ENCODE data around the gene ZBP1. TPM values are rescaled to one million over a fixed set of nuclear protein-coding genes. Genes with fewer than 3 reads are reported as not detected.

Gene ZBP1
- total RNA-seq, 4 donors from 2014 or later: 0.19 TPM; not detected in 3

DNA sequence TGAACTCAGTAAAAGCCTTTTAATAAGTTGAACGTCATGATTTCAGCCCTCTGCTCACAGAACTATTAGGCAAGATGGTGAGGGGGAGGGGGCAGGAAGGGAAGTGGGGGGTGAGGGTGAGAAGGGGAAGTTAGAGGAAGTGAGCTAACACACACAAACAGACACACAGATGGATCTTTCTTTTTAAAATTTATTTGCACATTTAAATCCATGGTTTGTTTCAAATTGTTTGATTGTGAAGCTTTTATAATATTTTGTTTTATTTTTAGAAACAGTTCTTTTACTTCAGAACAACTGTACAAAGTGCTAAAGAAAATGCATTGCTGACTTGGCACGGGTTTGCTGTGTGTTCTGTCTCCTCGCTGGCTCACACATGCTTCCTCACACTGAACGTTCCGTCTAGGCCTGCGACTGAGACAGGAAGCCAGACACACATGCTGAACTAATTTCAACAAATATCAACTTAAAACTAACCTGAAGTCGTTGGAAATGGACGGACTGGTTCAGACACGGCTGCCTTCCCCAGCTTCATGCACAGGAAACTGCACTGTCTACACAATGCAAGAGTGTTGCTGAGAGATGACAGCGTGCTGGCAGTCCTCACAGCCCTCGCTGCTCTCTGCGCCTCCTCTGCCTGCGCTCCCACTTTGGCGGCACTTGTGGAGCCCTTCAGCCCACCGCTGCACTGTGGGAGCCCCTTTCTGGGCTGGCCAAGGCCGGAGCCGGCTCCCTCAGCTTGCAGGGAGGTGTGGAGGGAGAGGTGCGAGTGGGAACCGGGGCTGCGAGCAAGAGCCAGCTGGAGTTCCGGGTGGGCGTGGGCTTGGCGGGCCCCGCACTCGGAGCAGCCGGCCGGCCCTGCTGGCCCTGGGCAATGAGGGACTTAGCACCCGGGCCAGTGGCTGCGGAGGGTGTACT is 8.1 kb upstream of the ZBP1 start:
- intact Hi-C loops (cut with DNase I; ENCODE audit: low total_unique reads): no loop called here
- WGBS, 2 donors: 39 to 55% methylated on average over 22 to 26 of the region's 29 CpGs
- DNase-seq (ENCODE audit: low spot score in 2 of 2): peak; percentile 58 to 87
- TF ChIP-seq, protein P1, sequence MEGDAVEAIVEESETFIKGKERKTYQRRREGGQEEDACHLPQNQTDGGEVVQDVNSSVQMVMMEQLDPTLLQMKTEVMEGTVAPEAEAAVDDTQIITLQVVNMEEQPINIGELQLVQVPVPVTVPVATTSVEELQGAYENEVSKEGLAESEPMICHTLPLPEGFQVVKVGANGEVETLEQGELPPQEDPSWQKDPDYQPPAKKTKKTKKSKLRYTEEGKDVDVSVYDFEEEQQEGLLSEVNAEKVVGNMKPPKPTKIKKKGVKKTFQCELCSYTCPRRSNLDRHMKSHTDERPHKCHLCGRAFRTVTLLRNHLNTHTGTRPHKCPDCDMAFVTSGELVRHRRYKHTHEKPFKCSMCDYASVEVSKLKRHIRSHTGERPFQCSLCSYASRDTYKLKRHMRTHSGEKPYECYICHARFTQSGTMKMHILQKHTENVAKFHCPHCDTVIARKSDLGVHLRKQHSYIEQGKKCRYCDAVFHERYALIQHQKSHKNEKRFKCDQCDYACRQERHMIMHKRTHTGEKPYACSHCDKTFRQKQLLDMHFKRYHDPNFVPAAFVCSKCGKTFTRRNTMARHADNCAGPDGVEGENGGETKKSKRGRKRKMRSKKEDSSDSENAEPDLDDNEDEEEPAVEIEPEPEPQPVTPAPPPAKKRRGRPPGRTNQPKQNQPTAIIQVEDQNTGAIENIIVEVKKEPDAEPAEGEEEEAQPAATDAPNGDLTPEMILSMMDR (IDR thresholded peaks at IDR 0.05): no peak
- TF ChIP-seq POLR2A (IDR thresholded peaks at IDR 0.05): no peak
- H3K4me3 ChIP-seq (ENCODE audit: low read depth, poor library complexity, severe bottlenecking): no peak overlapping the region

GRCh38 chr20:57627339-57627738 is 7.1 kb upstream of the ZBP1 start:
- TF ChIP-seq POLR2A (IDR thresholded peaks at IDR 0.05): no peak
- TF ChIP-seq, protein P1 (IDR thresholded peaks at IDR 0.05): no peak
- no peak overlapping the region for H3K4me3 ChIP-seq (ENCODE audit: low read depth, poor library complexity, severe bottlenecking)
- DNase-seq (ENCODE audit: low spot score in 2 of 2): peak in 1 of 2 donors; percentile 61
- WGBS, 2 donors: 96 to 100% methylated on average over 2 of the region's 2 CpGs
- intact Hi-C loops (cut with DNase I; ENCODE audit: low total_unique reads): no loop called here

DNA sequence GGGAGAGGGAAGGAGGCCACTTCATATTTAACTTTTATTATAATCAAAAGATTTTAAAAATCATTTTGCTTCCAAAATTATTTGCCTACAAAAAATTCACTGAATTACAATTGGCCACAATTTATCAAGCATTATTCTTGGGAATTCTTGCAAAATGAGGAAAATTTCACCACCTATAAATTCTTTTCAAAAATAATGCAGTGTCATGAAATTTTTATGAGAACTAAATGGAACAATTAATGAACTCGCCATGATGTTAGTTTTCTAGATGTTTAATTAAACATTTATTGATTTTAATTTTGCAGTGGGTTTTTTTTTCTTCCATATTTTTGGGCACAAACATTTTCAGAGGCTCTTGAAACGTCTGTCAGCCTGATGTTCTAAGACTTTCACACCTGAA is 5.8 kb upstream of the ZBP1 start:
- no peak overlapping the region for H3K4me3 ChIP-seq (ENCODE audit: low read depth, poor library complexity, severe bottlenecking)
- TF ChIP-seq, protein P1 (IDR thresholded peaks at IDR 0.05): no peak
- TF ChIP-seq POLR2A (IDR thresholded peaks at IDR 0.05): no peak
- intact Hi-C loops (cut with DNase I; ENCODE audit: low total_unique reads): no loop called here
- WGBS, 2 donors: 85 to 90% methylated on average over 2 of the region's 2 CpGs
- DNase-seq (ENCODE audit: low spot score in 2 of 2): no peak

DNA sequence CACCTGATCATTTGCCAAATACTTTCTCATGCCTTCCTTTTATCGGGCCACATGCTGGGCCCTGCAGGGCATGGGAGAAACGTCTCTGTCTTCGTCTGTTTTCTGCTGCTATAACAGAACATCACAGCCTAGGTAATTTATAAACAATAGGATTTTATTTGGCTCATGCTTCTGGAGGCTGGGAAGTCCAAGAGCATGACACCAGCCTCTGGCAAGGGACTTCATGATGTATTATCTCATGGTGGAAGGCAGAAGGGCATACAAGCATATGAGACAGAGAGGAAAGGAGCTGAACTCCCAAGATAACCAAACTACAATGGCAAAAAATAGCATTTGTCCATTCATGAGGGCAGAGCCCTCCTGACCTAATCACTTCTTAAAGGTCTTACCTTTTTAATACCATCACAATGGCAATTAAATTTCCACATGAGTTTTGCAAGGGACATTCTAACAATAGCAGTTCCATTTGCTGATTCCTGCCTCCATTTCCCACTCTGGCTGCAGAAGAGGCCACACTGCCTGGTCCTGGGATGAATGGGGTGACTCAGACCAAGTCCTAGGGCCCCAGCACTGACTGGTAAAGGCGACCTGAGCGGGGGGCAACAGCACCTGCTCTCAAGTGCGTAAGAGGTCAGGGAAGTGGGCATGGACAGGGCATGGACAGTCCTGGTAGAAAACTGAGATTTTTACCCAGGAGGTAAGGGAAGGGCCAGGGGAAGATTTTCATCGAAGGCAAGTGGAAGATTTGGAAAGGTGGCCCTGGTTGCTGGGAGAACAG is 5.1 kb upstream of the ZBP1 start:
- WGBS, 2 donors: 87 to 88% methylated on average over 7 of the region's 7 CpGs
- intact Hi-C loops (cut with DNase I; ENCODE audit: low total_unique reads): no loop called here

GRCh38 chr20:57624124-57624523 is 3.9 kb upstream of the ZBP1 start:
- H3K4me3 ChIP-seq (ENCODE audit: low read depth, poor library complexity, severe bottlenecking): no peak overlapping the region
- 69 to 72% methylated on average over 3 of the region's 3 CpGs for WGBS, 2 donors
- intact Hi-C loops (cut with DNase I; ENCODE audit: low total_unique reads): no loop called here
- DNase-seq (ENCODE audit: low spot score in 2 of 2): peak in 1 of 2 donors; percentile 9
- TF ChIP-seq, protein P1 (IDR thresholded peaks at IDR 0.05): no peak
- TF ChIP-seq POLR2A (IDR thresholded peaks at IDR 0.05): no peak

More for the DNA sequence above, 5.1 kb upstream of the ZBP1 start:
- DNase-seq (ENCODE audit: low spot score in 2 of 2): peak in 1 of 2 donors; percentile 69
- H3K4me3 ChIP-seq (ENCODE audit: low read depth, poor library complexity, severe bottlenecking): no peak overlapping the region
- TF ChIP-seq, protein P1 (IDR thresholded peaks at IDR 0.05): no peak
- no peak for TF ChIP-seq POLR2A (IDR thresholded peaks at IDR 0.05)
